SHP77 (cell line): ENCODE results near the gene OSBP2.

Experiments
- DNase-seq, 2 experiments: peaks; one replicate each; lab custom pipeline; 2025; lab: John Stamatoyannopoulos, UW

OSBP2 gene

GRCh38 chr22:30868663-30869385 lies 174.2 kb downstream of the OSBP2 start:
- peak; percentile 52 to 62 for DNase-seq

GRCh38 chr22:30869667-30870395 lies 175.2 kb downstream of the OSBP2 start:
- DNase-seq: no peak

DNA sequence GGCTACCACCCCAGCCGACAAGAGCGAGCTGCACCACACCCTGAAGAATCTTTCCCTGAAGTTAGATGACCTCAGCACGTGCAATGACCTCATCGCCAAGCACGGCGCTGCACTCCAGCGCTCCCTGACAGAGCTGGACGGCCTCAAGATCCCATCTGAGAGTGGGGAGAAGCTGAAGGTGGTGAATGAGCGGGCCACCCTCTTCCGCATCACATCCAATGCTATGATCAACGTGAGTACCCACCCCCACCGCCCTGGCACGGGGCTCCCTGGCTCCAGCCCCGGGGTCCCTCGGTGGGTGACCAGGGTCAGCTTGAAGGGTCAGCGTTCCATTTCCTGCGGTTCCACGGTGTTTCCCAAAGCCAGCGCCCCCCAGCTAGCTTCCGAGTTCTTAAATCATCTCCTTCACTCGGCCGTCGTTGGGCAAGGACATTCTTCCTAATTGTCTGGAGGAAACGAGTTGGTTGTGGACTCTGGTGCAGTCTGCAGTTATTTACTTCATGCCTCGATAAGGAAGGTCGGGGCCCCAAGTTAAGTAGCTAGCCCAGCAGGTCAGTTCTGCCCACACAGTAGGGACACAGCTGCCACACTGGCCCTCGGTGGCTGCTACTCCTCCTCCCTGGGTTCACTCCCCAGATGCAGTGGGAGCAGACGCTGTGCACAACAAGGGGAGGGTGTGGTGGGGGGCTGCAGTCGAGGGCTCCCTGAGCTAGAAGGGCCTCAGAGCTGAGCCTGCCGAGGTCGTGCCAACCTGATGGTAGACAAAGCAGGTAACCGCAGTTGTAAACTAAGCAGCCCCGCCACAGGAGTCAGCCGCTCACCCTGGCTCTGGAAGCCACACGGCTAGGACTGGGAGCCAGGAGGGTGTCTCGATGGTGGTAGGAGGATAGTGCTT lies 176.0 kb downstream of the OSBP2 start:
- DNase-seq: no peak

- no peak for DNase-seq
Measured at GRCh38 chr22:30871391-30872284, 177.0 kb downstream of the OSBP2 start.

- DNase-seq: no peak
Measured at GRCh38 chr22:30872285-30873041, 177.8 kb downstream of the OSBP2 start.

DNA sequence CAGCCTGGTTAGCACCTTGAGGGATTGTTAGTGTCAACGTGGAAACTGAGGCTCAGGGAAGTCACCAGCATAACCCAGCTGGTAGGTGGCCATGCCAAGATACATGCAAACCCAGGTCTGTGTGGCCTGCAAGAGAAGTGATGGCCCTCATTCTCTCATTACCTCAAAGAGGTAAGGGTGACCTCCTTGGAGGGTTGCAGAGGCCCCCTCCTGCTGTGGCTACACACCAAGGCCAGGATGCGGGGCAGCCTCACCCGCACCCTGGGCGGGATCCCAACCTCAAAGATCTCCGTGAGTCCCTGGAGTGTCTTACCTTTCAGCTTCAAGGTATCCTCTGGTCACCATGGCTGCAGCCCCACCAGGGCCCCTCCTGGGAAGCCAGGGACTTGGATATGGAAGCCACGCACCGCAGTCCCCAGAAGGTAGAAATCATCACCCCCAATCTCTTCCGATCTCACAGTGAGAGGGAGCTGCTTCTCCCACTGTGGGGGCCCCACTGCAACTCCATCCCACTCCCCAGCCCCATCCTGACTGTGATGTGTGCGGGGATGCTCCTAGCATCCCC lies 178.5 kb downstream of the OSBP2 start:
- no peak for DNase-seq

DNA sequence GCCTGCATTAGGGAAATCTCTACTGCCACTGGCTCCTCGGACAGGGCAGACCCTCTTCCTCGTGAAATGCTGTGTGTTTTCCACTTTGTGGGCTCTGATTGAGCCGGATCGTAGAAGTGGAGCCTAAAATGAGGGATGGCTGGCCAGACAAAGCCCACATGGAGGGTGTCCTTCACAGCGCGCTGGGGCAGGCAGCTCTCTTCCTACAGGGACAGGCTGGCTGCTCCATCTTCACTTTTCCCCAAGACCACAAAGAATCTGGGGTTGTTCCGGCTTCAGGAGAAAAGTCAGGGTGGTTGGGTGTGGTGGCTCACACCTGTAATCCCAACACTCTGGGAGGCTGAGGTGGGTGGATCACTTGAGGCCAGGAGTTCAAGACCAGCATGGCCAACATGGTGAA lies 179.0 kb downstream of the OSBP2 start:
- DNase-seq: no peak

- DNase-seq: no peak
Measured at GRCh38 chr22:30874431-30875370, 180.0 kb downstream of the OSBP2 start.

- no peak for DNase-seq
Measured at GRCh38 chr22:30875481-30876215, 181.0 kb downstream of the OSBP2 start.

DNA sequence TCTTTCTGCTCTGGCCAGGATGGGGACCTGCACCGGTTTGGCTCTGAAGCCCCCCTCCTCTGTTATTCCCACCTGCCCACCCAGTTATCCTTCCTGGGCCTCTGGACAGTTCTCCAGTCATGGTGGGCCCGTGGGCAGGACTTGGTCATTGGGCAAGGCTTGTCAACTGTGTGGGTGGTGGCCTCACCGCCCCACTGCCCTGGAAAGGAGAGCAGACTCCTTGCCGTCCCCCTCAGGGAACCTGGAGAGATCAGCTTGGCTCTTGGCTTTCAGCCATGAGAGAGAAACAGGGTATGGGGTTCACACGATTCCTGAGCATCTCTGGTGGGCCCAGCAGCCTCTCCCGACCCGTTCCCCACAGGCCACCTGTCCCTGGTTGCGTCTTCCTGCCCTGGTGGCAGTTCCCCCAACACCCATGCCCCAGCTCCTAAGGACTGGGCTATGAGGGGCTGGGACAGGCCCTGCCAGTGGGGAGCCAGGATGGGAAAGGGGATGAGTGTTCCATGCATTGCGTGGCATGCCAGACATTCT lies 181.6 kb downstream of the OSBP2 start:
- no peak for DNase-seq

DNA sequence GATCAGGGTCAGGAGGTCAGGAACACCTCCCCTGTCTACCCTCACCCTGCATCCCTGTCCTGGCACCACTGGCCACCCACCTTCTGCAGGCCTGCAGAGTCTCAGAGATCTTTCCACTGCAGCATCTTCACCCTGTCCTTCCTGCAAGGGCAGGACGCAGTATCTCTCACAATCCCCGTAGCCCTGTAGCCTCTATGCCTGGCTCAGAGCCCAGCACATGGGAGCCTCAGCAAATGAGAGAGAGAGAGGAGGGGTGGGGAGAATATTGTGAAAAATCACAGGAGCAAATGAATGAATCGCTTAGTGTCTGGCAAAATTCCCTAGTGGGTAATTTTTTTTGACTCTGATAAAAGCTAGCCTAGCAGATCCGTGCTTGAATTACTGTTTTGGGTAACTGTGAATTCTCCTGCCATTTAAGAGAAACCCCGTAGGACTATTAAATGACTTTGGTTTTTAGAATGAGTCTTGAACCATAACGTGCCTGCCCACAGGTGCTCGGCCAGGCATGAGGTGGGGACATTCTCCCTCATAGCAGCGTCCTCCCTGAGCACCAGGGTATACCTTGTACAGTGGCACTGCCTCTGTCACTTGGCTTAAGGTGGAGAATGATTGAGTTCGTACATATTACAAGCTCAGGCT lies 182.4 kb downstream of the OSBP2 start:
- no peak for DNase-seq

DNA sequence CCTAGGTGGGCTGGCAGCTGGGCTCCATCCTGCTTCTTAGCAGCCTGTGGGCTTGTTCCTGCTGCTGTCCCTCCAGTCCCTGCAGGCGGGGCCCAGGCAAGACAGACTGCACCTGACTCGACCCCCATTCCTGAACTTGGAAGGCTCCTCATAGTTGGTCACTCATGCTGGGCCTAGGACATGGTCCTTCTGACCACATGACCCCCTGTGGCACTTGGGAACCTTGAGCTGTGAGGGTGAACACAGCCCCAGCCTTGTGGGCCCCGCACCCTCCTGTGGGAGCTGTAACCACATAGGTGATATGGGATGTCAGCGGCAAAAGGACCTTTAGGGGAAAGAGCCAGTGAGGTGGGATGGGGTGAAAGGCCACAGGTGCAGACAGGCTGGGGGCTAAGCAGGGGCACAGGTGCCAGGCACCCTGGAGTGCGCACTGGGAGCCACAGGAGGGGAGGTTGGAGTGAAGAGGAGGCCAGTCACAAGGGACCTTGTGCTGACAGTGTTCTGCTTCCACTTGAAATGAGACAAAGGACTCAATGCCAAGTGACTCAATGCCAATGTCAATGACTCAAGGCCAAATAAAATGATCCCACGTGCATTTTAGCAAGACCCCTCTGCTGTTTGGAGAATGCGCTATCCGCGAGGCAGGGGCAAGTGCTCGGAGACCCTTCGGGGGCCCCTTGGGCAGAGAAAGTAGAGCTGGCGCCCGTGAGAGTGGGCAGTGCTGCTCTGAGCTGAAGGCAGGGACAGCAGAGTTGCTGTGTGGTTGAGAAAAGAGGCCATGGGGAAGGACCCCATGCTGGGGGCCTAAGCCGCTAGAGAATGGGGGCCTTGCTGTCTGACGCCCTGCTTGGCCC lies 183.2 kb downstream of the OSBP2 start:
- DNase-seq: no peak

DNA sequence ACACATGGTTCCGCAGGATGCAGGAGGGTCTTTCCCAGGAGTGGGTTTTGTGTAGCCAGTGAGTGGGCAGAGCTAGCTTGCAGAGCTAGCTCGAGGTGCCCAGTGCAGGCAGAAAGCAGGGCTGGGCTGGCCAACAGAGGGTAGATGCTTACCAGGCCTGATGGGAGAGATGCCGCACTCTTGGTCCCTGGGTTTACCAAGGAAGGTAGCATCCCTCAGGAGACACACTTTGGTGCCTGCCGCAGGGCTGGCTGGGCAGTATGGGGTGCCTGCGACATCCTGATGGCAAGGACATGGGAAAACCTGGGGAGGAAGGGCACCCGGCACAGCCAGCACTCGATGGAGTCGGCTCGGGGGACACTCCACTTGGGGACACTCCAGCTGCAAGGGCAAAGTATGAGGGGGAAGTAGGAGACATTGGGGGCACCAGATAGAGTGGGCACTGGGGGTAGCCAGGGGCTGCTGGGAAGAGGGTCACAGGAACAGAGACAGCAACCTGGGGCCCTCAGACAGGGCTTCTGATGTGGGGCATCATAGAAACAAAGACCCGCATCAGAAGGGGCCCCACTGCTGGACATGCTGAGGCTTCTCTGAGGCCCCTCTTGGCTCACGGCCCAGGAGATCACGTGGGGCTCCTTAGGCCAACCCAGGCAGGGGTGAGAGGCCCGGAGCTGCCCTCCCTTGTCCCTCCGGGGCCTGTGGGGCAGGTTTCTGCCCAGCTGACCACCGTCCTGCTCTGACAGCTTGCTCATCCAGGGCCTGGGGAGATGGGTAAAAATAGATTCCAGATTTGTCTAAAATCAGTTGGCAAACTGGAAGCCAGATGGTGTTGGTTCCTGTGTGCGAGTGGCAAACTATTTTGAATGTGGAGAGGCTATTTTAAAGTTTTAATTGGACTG lies 184.1 kb downstream of the OSBP2 start:
- DNase-seq: no peak

DNA sequence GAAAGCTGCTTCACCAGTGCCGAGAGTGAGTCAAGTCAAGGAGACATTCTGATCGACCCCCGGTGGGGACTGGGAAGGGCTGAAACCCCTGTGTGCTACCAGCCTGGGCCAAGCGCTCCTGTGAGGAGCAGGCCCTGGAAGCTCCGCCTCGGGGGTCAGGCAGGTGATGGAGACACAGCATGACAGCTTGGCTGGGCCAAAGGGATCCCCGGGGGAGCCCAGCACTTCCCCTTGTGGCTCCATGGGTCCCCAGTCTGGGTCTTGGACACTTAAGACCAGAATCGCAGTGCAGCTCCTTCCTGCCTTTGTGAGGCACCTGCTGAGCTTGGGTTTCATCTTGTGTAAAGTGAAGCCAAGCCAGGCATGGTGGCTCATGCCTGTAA lies 184.7 kb downstream of the OSBP2 start:
- DNase-seq: no peak

DNA sequence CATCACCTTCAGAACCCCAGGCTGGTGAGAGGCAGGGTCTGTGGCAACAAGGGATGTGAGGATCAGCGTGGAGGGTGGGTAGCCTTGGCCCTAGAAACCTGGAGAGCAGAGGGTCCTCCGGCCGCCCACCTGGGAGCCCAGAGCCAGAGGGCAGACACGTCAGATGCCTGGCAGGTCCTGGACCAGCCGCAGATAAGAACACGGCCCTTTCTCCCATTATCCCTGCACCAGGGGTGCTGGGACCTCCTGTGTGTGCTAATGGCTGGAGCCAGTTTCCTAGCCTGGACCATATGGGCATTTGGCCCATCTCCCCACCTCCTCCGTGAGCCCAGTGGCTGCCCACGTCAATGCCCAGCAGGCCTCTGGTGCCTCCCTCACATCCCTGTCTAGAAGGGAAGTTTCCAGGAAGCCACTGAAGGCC lies 185.5 kb downstream of the OSBP2 start:
- no peak for DNase-seq

DNA sequence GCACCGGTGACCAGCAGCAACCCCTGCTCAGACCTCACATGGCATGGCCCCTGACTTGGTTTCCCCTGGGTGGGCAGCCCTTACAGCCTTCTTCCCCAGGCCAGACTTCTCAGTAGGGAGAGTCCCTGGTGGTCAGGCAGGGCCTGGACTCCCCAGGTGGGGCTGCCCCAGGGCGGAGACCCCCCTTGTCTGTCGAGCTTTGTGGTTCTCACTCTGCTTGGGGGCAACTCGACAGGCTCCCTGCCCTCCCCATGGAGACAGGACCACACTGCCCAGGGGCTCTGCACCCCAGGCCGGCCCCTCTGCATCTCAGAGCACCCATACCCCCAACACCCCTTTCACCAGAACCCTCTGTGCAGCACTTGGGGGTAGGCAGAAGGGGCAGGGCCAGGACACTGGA lies 186.2 kb downstream of the OSBP2 start:
- DNase-seq: no peak
